ENCODE data around the gene ZSCAN31.

The ZSCAN31 gene

DNA sequence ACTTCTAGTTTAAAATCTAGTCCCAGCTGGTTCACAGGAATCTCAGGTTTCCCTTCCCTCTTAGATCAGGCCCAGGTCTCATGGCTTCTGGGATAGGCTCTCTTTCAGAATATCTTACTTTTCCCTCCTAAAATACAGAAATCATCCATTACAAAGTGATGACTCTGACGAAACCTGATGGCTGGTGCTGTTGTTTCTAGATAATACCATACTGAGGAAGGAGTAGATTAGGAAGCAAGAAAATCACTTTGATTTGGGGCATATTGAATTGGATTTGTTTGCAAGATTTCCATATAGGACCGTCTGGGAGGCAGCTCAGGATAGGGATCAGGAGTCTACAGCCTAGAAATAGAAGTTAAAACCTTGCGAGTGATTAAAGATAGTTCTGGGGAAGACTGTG lies 17.4 kb upstream of the ZSCAN31 start:
- TF ChIP-seq FOXP2 (optimal IDR thresholded peaks at IDR 0.05; ENCODE audit: borderline replicate concordance, extremely low read depth, extremely low read length, insufficient read depth) = no peak
- no peak for TF ChIP-seq REST (IDR thresholded peaks at IDR 0.05; ENCODE audit: insufficient read depth in 1 of 2, low read depth in 2 of 2, low read length in 2 of 2)
- TF ChIP-seq TAF1 (IDR thresholded peaks at IDR 0.05; ENCODE audit: borderline replicate concordance, insufficient read depth, low read length) = no peak
- TF ChIP-seq POLR2AphosphoS5 (IDR thresholded peaks at IDR 0.05; ENCODE audit: low read depth, low read length) = no peak
- TF ChIP-seq SIN3A (IDR thresholded peaks at IDR 0.05; ENCODE audit: borderline replicate concordance, insufficient read depth, low read length) = no peak

DNA sequence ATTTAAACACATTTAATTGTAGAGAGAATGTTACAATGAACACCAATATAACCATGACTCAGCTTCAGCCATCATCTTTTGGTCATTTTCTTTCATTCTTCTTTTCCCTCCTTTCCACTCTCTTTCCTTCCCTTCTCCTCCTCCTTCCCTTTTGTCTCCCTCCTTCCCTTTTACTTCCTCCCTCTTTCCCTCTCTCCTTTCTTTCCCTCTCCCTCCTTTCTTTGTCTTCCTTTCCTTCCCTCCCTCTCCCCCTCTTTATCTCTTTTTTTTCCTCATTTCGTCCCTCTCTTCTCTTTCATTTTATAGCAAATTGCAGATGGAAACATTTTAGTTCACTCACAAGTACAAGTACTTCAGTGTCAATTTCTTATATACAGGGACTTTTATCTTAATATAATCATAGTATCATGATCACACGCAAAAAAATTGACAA lies 15.6 kb upstream of the ZSCAN31 start:
- no peak for TF ChIP-seq FOXP2 (optimal IDR thresholded peaks at IDR 0.05; ENCODE audit: borderline replicate concordance, extremely low read depth, extremely low read length, insufficient read depth)
- no peak for TF ChIP-seq POLR2AphosphoS5 (IDR thresholded peaks at IDR 0.05; ENCODE audit: low read depth, low read length)
- no peak for TF ChIP-seq SIN3A (IDR thresholded peaks at IDR 0.05; ENCODE audit: borderline replicate concordance, insufficient read depth, low read length)
- TF ChIP-seq TAF1 (IDR thresholded peaks at IDR 0.05; ENCODE audit: borderline replicate concordance, insufficient read depth, low read length) = no peak
- no peak for TF ChIP-seq REST (IDR thresholded peaks at IDR 0.05; ENCODE audit: insufficient read depth in 1 of 2, low read depth in 2 of 2, low read length in 2 of 2)

DNA sequence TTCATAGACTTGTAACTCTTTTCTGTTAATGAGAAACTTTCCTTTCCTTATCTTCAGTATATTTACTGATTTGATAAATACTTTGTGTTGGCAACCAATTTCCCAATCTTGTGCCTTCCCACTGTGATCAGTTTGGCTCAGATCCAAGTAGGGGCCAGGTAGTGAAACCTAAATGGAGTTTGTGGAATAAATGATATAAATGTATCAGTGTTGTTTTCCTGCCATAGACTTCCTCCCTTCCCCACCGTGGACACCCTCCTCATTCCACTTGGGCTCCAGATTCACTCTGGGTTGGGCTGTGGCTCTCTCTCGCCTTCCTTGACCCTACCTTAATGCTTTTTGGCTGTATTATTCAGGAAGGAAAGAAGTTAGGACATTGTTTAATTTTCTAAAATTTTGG lies 15.1 kb upstream of the ZSCAN31 start:
- no peak for TF ChIP-seq POLR2AphosphoS5 (IDR thresholded peaks at IDR 0.05; ENCODE audit: low read depth, low read length)
- no peak for TF ChIP-seq SIN3A (IDR thresholded peaks at IDR 0.05; ENCODE audit: borderline replicate concordance, insufficient read depth, low read length)

- TF ChIP-seq SIN3A (IDR thresholded peaks at IDR 0.05; ENCODE audit: borderline replicate concordance, insufficient read depth, low read length) (peak; percentile 40; the same call in 1 of the 2 replicates), TAF1 (IDR thresholded peaks at IDR 0.05; ENCODE audit: borderline replicate concordance, insufficient read depth, low read length) (peak; percentile 67; the same call in 1 of the 2 replicates), REST (IDR thresholded peaks at IDR 0.05; ENCODE audit: insufficient read depth in 1 of 2, low read depth in 2 of 2, low read length in 2 of 2) (no peak), POLR2AphosphoS5 (IDR thresholded peaks at IDR 0.05; ENCODE audit: low read depth, low read length) (peak; percentile 85), FOXP2 (optimal IDR thresholded peaks at IDR 0.05; ENCODE audit: borderline replicate concordance, extremely low read depth, extremely low read length, insufficient read depth) (no peak)
Observed at GRCh38 chr6:28349892-28350737, 14.2 kb upstream of the ZSCAN31 start, which contains the start of gene ZKSCAN3. Gene ZKSCAN3, plus strand, starts transcription at chr6:28349947. Its CDS starts 9,640 bp downstream, at chr6:28359587.

DNA sequence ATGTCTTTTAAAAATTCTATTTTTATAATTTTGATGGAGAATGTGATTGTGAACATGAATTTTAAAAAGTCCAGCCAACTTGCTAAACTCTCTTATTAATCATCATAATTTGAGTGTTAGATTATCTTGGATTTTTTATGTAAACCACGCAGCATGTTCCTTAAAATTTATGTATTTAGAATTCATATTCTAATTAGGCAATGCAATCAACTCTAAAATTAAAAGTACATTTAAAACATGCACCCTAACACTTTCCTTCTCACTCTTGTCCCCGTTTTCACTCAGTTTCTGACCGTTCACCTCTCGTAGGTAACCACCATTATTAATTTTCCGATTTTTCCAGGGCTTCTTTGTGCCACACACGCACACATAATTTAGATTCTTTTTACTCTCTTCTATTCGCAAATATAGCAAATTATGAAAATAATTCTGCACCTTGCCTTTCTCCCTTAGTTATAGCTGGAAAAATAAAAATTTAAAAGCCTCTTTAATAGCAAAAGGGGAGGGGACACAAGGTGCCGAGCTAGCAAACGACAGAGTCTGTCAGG lies 13.5 kb upstream of the ZSCAN31 start:
- TF ChIP-seq TAF1 (IDR thresholded peaks at IDR 0.05; ENCODE audit: borderline replicate concordance, insufficient read depth, low read length) (no peak), FOXP2 (optimal IDR thresholded peaks at IDR 0.05; ENCODE audit: borderline replicate concordance, extremely low read depth, extremely low read length, insufficient read depth) (no peak), REST (IDR thresholded peaks at IDR 0.05; ENCODE audit: insufficient read depth in 1 of 2, low read depth in 2 of 2, low read length in 2 of 2) (no peak), POLR2AphosphoS5 (IDR thresholded peaks at IDR 0.05; ENCODE audit: low read depth, low read length) (no peak; the same call in 1 of the 2 replicates), SIN3A (IDR thresholded peaks at IDR 0.05; ENCODE audit: borderline replicate concordance, insufficient read depth, low read length) (no peak)

Measured in PFSK-1 (cell line).